HepG2 (cell line): ENCODE data around the gene KANK4. TPM values are rescaled to one million over a fixed set of nuclear protein-coding genes. Genes with fewer than 3 reads are reported as not detected.
A peak's percentile ranks its signal among the peaks of the same experiment; 100 is the strongest.

Source experiments
- CEBPG ChIP-seq: IDR thresholded peaks from 2 replicates; pipeline ENCODE4 v1.6.1; 2016
- ELF3 ChIP-seq: IDR thresholded peaks from 2 replicates; pipeline ENCODE4 v1.6.1; 2016; ENCODE audit warnings: missing genetic modification reagents, missing compliant biosample characterization
- IRF2 ChIP-seq: IDR thresholded peaks from 2 replicates; pipeline ENCODE4 v1.6.1; 2018; ENCODE audit warnings: missing genetic modification reagents, missing compliant biosample characterization
- MIXL1 ChIP-seq: IDR thresholded peaks from 2 replicates; pipeline ENCODE4 v1.6.1; 2016
- SAFB2 ChIP-seq: sonication (generic); formaldehyde crosslinking; IDR thresholded peaks from 2 replicates; pipeline ENCODE4 v1.5.1; 2020; ENCODE audit warnings: missing genetic modification reagents, low read depth, mild to moderate bottlenecking, borderline replicate concordance
- SMAD1 ChIP-seq: sonication (generic); formaldehyde crosslinking; IDR thresholded peaks from 2 replicates; pipeline ENCODE4 v1.4.0; 2020; ENCODE audit warnings: missing genetic modification reagents, low read depth, mild to moderate bottlenecking, borderline replicate concordance
- TBX2 ChIP-seq: sonication (generic); formaldehyde crosslinking; IDR thresholded peaks from 2 replicates; pipeline ENCODE4 v1.5.0; 2020; ENCODE audit warnings: missing genetic modification reagents, mild to moderate bottlenecking, borderline replicate concordance
- TEAD3 ChIP-seq: optimal IDR thresholded peaks from 2 replicates; pipeline ENCODE3; 2016; ENCODE audit warnings: borderline replicate concordance
- ZFX ChIP-seq: sonication (generic); formaldehyde crosslinking; IDR thresholded peaks from 2 replicates; pipeline ENCODE4 v1.4.0; 2020; ENCODE audit warnings: mild to moderate bottlenecking, low read depth, missing genetic modification reagents, moderate library complexity
- ZNF570 ChIP-seq: sonication (generic); formaldehyde crosslinking; IDR thresholded peaks from 2 replicates; pipeline ENCODE4 v1.4.0; 2020; ENCODE audit warnings: mild to moderate bottlenecking, missing genetic modification reagents, borderline replicate concordance
- ZNF644 ChIP-seq: IDR thresholded peaks from 2 replicates; pipeline ENCODE4 v1.6.1; 2016; ENCODE audit warnings: low read depth
- ZSCAN25 ChIP-seq: sonication (generic); formaldehyde crosslinking; IDR thresholded peaks from 2 replicates; pipeline ENCODE4 v1.8.0; 2022; ENCODE audit warnings: mild to moderate bottlenecking, missing genetic modification reagents
- polyA plus RNA-seq, 8 experiments: library from polyadenylated mRNA; depleted of rRNA in 3 of 8; stranded (reverse) in 7 of 8; unstranded in 1 of 8; fragments of >200 nt; fragmentation: Illumina TruSeq in 4 of 8; extraction: Trizol in 4 of 8; gene quantifications; 2 replicates each; pipeline versions ENCODE4 v1.2.1 to v1.2.3, GENCODE V29; 2011 to 2016; ENCODE audit warnings: low read depth in 4 of 8, missing spikeins in 1 of 8, mixed read lengths in 1 of 8; ENCODE audit not compliant: insufficient read depth in 1 of 8
- total RNA-seq, 5 experiments: library from RNA; depleted of rRNA; stranded (reverse); fragments of >200 nt; fragmentation: Illumina TruSeq; extraction: Trizol; gene quantifications; 2 replicates each; pipeline ENCODE4 v1.2.3, GENCODE V29; 2016; ENCODE audit warnings: low read depth in 1 of 5
- TF ChIP-seq, protein P1 (sequence below), 2 experiments: fragments of 450-650 bp in 1 of 2; sonication (generic) in 1 of 2; formaldehyde crosslinking in 1 of 2; IDR thresholded peaks; 2 replicates each; pipeline versions ENCODE4 v1.6.1 to v1.8.0; 2016 to 2022; ENCODE audit warnings: antibody characterized with exemption in 1 of 2, mild to moderate bottlenecking in 1 of 2, missing genetic modification reagents in 1 of 2
- TF ChIP-seq, protein P2 (sequence below): sonication (generic); formaldehyde crosslinking; IDR thresholded peaks from 2 replicates; pipeline ENCODE4 v1.5.0; 2020; ENCODE audit warnings: missing genetic modification reagents, mild to moderate bottlenecking, borderline replicate concordance
- TF ChIP-seq, protein P3 (sequence below): sonication (generic); formaldehyde crosslinking; IDR thresholded peaks from 2 replicates; pipeline ENCODE4 v1.4.0; 2020; ENCODE audit warnings: missing genetic modification reagents
- TF ChIP-seq, protein P4 (sequence below): sonication (generic); formaldehyde crosslinking; IDR thresholded peaks from 2 replicates; pipeline ENCODE4 v1.4.0; 2020; ENCODE audit warnings: missing genetic modification reagents, mild to moderate bottlenecking, borderline replicate concordance

Gene KANK4
- total and polyA plus RNA-seq, 2 of the 13 experiments (the other 11 are each of a cell fraction or from before 2014, with no cell fraction given): 16.1 to 25.7 TPM

DNA sequence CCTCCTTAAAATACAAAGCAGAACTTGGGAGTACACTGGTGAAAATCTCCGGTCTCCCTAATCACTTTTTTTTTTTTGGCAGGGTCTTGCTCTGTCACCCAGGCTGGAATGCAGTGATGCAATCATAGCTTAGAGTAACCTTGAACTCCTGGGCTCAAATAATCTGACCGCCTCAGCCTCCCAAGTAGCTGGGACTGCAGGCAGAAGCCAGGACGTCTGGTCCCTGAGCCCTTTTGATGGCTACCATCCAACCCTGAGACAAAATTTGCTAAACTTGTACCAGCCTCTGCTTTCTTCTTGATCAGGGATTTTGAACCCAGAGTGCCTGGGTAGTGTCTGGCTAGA lies 120.5 kb downstream of the KANK4 start (continued):
- TF ChIP-seq, protein P1, sequence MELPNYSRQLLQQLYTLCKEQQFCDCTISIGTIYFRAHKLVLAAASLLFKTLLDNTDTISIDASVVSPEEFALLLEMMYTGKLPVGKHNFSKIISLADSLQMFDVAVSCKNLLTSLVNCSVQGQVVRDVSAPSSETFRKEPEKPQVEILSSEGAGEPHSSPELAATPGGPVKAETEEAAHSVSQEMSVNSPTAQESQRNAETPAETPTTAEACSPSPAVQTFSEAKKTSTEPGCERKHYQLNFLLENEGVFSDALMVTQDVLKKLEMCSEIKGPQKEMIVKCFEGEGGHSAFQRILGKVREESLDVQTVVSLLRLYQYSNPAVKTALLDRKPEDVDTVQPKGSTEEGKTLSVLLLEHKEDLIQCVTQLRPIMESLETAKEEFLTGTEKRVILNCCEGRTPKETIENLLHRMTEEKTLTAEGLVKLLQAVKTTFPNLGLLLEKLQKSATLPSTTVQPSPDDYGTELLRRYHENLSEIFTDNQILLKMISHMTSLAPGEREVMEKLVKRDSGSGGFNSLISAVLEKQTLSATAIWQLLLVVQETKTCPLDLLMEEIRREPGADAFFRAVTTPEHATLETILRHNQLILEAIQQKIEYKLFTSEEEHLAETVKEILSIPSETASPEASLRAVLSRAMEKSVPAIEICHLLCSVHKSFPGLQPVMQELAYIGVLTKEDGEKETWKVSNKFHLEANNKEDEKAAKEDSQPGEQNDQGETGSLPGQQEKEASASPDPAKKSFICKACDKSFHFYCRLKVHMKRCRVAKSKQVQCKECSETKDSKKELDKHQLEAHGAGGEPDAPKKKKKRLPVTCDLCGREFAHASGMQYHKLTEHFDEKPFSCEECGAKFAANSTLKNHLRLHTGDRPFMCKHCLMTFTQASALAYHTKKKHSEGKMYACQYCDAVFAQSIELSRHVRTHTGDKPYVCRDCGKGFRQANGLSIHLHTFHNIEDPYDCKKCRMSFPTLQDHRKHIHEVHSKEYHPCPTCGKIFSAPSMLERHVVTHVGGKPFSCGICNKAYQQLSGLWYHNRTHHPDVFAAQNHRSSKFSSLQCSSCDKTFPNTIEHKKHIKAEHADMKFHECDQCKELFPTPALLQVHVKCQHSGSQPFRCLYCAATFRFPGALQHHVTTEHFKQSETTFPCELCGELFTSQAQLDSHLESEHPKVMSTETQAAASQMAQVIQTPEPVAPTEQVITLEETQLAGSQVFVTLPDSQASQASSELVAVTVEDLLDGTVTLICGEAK (IDR thresholded peaks at IDR 0.05): no peak
- TF ChIP-seq, protein P1 (CRISPR knock-in tag; IDR thresholded peaks at IDR 0.05): no peak
- peak; percentile 64; the same call in 1 of the 2 replicates for TF ChIP-seq TBX2 (CRISPR knock-in tag)
- no peak for TF ChIP-seq SMAD1 (CRISPR knock-in tag)
- peak; percentile 95 for TF ChIP-seq CEBPG (CRISPR knock-in tag)
- 0 out of 2 replicates have a peak, but pooled peaks have one; percentile 40 for TF ChIP-seq MIXL1 (CRISPR knock-in tag)
- no peak for TF ChIP-seq ZNF570 (CRISPR knock-in tag)
- peak; percentile 45; the same call in 1 of the 2 replicates for TF ChIP-seq IRF2 (CRISPR knock-in tag)
- TF ChIP-seq SAFB2 (CRISPR knock-in tag): no peak
- TF ChIP-seq ELF3 (CRISPR knock-in tag): 0 out of 2 replicates have a peak, but pooled peaks have one; percentile 18
- TF ChIP-seq, protein P2, sequence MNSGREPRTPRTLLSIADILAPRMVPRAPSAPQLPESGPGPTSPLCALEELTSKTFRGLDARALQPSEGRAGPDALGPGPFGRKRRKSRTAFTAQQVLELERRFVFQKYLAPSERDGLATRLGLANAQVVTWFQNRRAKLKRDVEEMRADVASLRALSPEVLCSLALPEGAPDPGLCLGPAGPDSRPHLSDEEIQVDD (CRISPR knock-in tag): no peak
- TF ChIP-seq, protein P3, sequence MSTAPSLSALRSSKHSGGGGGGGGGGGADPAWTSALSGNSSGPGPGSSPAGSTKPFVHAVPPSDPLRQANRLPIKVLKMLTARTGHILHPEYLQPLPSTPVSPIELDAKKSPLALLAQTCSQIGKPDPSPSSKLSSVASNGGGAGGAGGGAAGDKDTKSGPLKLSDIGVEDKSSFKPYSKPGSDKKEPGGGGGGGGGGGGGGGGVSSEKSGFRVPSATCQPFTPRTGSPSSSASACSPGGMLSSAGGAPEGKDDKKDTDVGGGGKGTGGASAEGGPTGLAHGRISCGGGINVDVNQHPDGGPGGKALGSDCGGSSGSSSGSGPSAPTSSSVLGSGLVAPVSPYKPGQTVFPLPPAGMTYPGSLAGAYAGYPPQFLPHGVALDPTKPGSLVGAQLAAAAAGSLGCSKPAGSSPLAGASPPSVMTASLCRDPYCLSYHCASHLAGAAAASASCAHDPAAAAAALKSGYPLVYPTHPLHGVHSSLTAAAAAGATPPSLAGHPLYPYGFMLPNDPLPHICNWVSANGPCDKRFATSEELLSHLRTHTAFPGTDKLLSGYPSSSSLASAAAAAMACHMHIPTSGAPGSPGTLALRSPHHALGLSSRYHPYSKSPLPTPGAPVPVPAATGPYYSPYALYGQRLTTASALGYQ: no peak; the same call in 1 of the 2 replicates
- TF ChIP-seq, protein P4, sequence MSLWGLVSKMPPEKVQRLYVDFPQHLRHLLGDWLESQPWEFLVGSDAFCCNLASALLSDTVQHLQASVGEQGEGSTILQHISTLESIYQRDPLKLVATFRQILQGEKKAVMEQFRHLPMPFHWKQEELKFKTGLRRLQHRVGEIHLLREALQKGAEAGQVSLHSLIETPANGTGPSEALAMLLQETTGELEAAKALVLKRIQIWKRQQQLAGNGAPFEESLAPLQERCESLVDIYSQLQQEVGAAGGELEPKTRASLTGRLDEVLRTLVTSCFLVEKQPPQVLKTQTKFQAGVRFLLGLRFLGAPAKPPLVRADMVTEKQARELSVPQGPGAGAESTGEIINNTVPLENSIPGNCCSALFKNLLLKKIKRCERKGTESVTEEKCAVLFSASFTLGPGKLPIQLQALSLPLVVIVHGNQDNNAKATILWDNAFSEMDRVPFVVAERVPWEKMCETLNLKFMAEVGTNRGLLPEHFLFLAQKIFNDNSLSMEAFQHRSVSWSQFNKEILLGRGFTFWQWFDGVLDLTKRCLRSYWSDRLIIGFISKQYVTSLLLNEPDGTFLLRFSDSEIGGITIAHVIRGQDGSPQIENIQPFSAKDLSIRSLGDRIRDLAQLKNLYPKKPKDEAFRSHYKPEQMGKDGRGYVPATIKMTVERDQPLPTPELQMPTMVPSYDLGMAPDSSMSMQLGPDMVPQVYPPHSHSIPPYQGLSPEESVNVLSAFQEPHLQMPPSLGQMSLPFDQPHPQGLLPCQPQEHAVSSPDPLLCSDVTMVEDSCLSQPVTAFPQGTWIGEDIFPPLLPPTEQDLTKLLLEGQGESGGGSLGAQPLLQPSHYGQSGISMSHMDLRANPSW: 0 out of 2 replicates have a peak, but pooled peaks have one; percentile 42
- TF ChIP-seq TEAD3 (CRISPR knock-in tag): peak; percentile 98
- TF ChIP-seq ZNF644 (CRISPR knock-in tag): 0 out of 2 replicates have a peak, but pooled peaks have one; percentile 22
- peak; percentile 29; the same call in 1 of the 2 replicates for TF ChIP-seq ZSCAN25 (CRISPR knock-in tag)
- TF ChIP-seq ZFX (CRISPR knock-in tag): no peak
